Astrocyte of the spinal cord (primary cell): Measurements from ENCODE around the gene OTUD7B.
A peak's percentile ranks its signal among the peaks of the same experiment; 100 is the strongest.
"Not testable (repeated sequence)": the region's sequence is repeated elsewhere in the genome, so short reads cannot be mapped to it uniquely, and the experiment has no call there.

Experiments used
- DNase-seq: peaks from one replicate; pipeline ENCODE4 v3.0.0; 2011; ENCODE audit warnings: low read depth, low spot score
- H3K4me3 ChIP-seq: 2 replicates; pipeline ENCODE4 v1.5.1; 2011; ENCODE audit warnings: low read depth, mild to moderate bottlenecking, low read length, moderate library complexity
- in situ Hi-C: cut with HindIII; loops from 2 replicates; pipeline ENCODE4 v1.10.0; 2017; ENCODE audit warnings: low sequenced_read_pairs
- TF ChIP-seq, protein P1 (sequence below): IDR thresholded peaks from 2 replicates; pipeline ENCODE4 v1.5.1; 2012; ENCODE audit warnings: low read depth, mild to moderate bottlenecking, low read length, inconsistent platforms

Gene OTUD7B

DNA sequence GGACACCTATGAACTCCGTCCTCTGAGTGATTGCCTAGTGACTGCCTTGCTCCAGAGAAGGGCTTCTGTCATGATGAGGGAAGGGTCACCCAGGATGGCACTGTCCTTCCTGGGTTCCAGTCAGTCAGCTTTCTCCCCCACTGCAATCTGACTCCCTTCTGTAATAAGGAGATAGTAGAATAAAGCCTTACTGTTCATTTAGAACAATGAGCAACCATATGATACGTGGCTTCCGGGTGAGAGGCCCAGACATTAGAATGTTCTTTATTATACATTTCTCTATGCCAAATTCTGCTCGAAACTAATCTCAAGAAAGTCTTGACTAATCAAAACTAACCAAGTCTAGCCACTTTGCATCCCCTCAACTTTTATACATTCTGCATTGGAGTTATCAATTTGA lies 65.3 kb downstream of the OTUD7B start:
- DNase-seq: no peak
- in situ Hi-C loops: no loop called here
- H3K4me3 ChIP-seq: no peak overlapping the region
- TF ChIP-seq, protein P1, sequence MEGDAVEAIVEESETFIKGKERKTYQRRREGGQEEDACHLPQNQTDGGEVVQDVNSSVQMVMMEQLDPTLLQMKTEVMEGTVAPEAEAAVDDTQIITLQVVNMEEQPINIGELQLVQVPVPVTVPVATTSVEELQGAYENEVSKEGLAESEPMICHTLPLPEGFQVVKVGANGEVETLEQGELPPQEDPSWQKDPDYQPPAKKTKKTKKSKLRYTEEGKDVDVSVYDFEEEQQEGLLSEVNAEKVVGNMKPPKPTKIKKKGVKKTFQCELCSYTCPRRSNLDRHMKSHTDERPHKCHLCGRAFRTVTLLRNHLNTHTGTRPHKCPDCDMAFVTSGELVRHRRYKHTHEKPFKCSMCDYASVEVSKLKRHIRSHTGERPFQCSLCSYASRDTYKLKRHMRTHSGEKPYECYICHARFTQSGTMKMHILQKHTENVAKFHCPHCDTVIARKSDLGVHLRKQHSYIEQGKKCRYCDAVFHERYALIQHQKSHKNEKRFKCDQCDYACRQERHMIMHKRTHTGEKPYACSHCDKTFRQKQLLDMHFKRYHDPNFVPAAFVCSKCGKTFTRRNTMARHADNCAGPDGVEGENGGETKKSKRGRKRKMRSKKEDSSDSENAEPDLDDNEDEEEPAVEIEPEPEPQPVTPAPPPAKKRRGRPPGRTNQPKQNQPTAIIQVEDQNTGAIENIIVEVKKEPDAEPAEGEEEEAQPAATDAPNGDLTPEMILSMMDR: no peak

DNA sequence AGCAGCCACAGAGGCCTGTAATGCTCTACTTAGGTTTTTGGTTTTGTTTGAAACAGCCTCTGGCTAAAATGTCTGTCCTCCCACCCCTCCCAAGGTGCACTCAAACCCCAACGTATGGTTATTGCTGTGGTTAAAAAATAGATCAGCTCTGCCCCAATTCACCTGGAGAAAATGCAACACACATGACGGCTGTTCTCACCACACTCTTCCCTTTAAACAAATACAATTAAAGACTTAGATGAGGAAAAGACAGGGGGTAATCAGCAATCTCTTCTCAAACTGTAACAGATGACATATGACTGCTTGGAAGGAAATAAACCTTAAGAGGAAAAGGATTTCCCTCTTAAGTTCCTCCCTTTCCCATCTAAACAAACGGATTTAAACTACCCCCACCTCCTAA lies 67.6 kb downstream of the OTUD7B start:
- H3K4me3 ChIP-seq: no peak overlapping the region
- in situ Hi-C loops: no loop called here
- no peak for DNase-seq
- TF ChIP-seq, protein P1: no peak

DNA sequence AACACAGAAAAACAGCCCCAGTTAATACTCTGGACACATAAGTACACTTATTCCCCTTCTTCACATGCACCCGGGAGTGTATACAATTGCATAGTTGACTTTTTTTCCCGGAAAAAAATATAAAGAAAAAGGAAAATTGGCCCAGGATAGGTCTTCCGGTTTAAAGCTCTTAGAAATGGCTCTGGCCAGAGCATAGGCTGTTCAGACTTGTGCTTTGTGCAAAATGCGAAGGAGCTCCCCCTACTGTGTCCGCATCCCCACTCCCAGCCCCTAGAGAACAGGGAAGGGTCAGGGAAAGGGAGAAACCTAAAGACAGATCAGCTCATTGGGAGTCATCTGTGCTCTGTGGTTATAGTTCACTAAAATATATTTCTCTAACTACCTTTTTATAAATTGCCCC lies 68.3 kb downstream of the OTUD7B start:
- TF ChIP-seq, protein P1: peak; percentile 49
- DNase-seq: peak; percentile 34
- in situ Hi-C loops: no loop called here
- no peak overlapping the region for H3K4me3 ChIP-seq

DNA sequence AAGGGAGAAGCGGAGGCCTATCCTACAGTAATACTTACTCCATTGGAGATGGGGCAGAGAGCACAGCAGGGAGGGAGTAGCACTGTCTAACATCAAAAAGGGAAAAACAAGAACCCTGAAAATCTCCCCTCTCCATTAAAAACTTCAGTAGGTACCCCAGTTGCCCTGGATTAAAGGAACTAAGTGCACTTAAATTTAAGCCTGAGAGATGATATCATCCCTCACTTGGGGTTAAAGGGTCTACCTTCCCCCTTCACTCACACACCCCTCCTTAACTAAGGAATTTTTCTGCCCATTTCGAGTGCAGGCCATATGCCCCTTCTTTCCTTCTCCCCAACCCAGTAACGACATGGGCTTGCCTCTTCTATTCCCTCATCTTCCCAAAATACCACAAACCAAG lies 70.1 kb downstream of the OTUD7B start:
- H3K4me3 ChIP-seq: no peak overlapping the region
- TF ChIP-seq, protein P1: no peak
- in situ Hi-C loops: no loop called here
- no peak for DNase-seq

DNA sequence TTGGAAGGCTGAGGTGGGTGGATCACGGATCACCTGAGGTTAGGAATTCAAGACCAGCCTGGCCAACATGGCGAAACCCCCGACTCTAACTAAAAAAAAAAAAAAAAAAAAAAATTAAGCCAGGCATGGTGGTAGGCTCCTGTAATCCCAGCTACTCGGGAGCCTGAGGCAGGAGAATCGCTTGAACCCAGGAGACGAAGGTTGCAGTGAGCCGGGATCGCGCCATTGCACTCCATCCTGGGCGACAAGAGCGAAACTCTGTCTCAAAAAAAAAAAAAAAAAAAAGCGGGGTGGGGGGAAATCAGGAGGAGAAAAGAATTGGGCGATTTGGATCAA lies 71.9 kb downstream of the OTUD7B start:
- DNase-seq: not testable (repeated sequence)

DNA sequence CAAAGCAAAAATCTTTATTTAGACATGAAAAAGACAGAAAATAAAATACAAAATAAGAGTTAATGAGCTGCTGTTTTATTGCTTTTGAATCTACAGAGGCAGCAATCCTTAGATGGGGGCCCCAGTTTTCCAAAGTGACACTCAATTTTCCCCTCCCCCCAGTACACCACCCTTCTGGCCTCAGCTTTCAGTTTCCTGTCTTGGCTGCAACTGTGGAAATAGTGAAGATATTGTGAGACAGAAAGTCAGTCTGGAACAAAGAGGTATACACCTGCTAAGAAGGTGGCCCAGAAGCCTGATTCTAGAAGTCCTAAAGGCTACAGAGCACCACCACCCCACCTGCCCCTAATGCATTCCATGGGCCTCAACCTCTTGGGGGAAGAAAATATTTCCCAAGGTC lies 72.8 kb downstream of the OTUD7B start:
- no peak overlapping the region for H3K4me3 ChIP-seq
- no peak for DNase-seq
- in situ Hi-C loops: no loop called here

More for the DNA sequence above, 71.9 kb downstream of the OTUD7B start:
- H3K4me3 ChIP-seq, in situ Hi-C loops: not testable (repeated sequence)

DNA sequence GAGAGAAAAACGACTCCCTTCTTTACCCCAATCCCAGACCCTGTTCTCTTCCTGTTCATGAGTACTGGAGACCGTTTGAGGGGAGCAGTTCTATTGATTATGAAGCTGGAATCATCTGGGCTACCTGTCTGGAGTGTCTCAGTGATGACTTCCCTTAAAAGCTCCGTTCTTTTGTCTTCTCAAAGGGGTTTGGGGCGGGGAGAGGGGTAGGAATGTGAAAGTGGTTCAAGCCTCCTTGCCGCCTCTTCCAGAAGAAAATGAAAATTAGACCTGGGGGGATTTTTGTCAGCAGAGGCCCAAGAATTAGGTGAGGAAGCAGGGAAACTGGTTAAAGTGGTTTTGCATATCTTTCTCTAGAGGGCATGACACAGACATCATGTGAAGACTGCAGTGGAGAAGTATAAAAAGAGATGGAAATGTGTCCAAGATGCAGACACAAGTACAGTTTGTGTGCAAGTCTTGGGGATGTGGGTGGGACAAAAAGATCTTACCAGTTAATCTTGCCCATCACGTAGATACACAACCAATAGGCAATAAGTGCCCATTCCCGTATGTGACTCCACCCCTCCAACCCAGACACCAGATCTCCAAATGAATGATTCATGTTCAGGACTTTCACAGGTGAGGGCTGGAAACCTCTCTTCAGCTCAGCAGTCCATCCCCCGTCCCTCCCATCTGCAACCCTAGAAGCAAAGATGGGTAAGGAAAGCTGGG lies 73.4 kb downstream of the OTUD7B start:
- peak overlapping the region; percentile 77 for H3K4me3 ChIP-seq
- in situ Hi-C loops: no loop called here

More for the DNA sequence above, 72.8 kb downstream of the OTUD7B start:
- TF ChIP-seq, protein P1: no peak

More for the DNA sequence above, 73.4 kb downstream of the OTUD7B start:
- TF ChIP-seq, protein P1: no peak
- DNase-seq: peak; percentile 66
